OCI-LY1 (cell line): ENCODE results near the gene SCUBE2.

Source experiments
- H2AFZ ChIP-seq: fragments of 200-600 bp; sonication (generic), shearing (Covaris generic); 2 replicates; pipeline ENCODE4 v1.6.0; 2014; ENCODE audit warnings: antibody characterized with exemption, mild to moderate bottlenecking, low read length
- H3F3A ChIP-seq: fragments of 200-600 bp; sonication (generic), shearing (Covaris generic); 2 replicates; pipeline ENCODE4 v1.6.0; 2014; ENCODE audit warnings: mild to moderate bottlenecking, antibody characterized with exemption, low read length, moderate library complexity; ENCODE audit not compliant: insufficient read depth
- H3K27ac ChIP-seq: fragments of 200-600 bp; sonication (generic); 2 replicates; pipeline ENCODE4 v1.5.1; 2014; ENCODE audit warnings: low read length, mixed run types, mild to moderate bottlenecking, low read depth; ENCODE audit not compliant: poor library complexity, severe bottlenecking
- H3K27me3 ChIP-seq: fragments of 200-600 bp; sonication (generic); 2 replicates; pipeline ENCODE4 v1.6.0; 2014; ENCODE audit warnings: antibody characterized with exemption, mild to moderate bottlenecking, low read length, moderate library complexity; ENCODE audit not compliant: insufficient read depth
- H3K36me3 ChIP-seq: fragments of 200-600 bp; sonication (generic); 2 replicates; pipeline ENCODE4 v1.6.1; 2014; ENCODE audit warnings: mild to moderate bottlenecking, antibody characterized with exemption, low read length, moderate library complexity, mixed read lengths; ENCODE audit not compliant: insufficient read depth
- H3K4me1 ChIP-seq: fragments of 200-600 bp; sonication (generic); 2 replicates; pipeline ENCODE4 v1.5.1; 2014; ENCODE audit warnings: mild to moderate bottlenecking, low read length, moderate library complexity; ENCODE audit not compliant: insufficient read depth, severe bottlenecking
- H3K4me2 ChIP-seq: fragments of 200-600 bp; sonication (generic), shearing (Covaris generic); 2 replicates; pipeline ENCODE4 v1.6.1; 2014; ENCODE audit warnings: low read length
- H3K4me3 ChIP-seq: fragments of 200-600 bp; sonication (generic); 2 replicates; pipeline ENCODE4 v1.5.1; 2014; ENCODE audit warnings: low read length, low read depth, mild to moderate bottlenecking, mixed read lengths; ENCODE audit not compliant: poor library complexity, severe bottlenecking
- H3K79me2 ChIP-seq: fragments of 200-600 bp; shearing (Covaris generic); 2 replicates; pipeline ENCODE4 v1.6.1; 2016; ENCODE audit warnings: mixed run types, low read length, mixed read lengths; ENCODE audit not compliant: insufficient read depth
- H3K9ac ChIP-seq: fragments of 200-600 bp; sonication (generic), shearing (Covaris generic); 2 replicates; pipeline ENCODE4 v1.6.1; 2014; ENCODE audit warnings: mild to moderate bottlenecking, low read length, mixed read lengths
- H3K9me2 ChIP-seq: fragments of 200-600 bp; sonication (generic), shearing (Covaris generic); 2 replicates; pipeline ENCODE4 v1.6.1; 2014; ENCODE audit warnings: low read depth, mild to moderate bottlenecking, low read length, mixed read lengths
- H3K9me3 ChIP-seq: fragments of 200-600 bp; shearing (Covaris generic); 2 replicates; pipeline ENCODE4 v1.6.1; 2014; ENCODE audit warnings: low read length, mixed read lengths
- H4K20me1 ChIP-seq: fragments of 200-600 bp; sonication (generic), shearing (Covaris generic); 2 replicates; pipeline ENCODE4 v1.6.0; 2016; ENCODE audit warnings: mild to moderate bottlenecking, low read length; ENCODE audit not compliant: insufficient read depth
- CTCF ChIP-seq: fragments of 200-600 bp; sonication (generic), shearing (Covaris generic); IDR thresholded peaks from 2 replicates; pipeline ENCODE4 v1.5.1; 2017; ENCODE audit warnings: mild to moderate bottlenecking, antibody characterized with exemption, low read length, moderate library complexity, mixed read lengths
- EZH2 ChIP-seq: fragments of 200-600 bp; sonication (generic), shearing (Covaris generic); IDR thresholded peaks from 2 replicates; pipeline ENCODE4 v1.8.0; 2017; ENCODE audit warnings: borderline replicate concordance, mixed run types, mild to moderate bottlenecking, antibody characterized with exemption, low read length, moderate library complexity, mixed read lengths

SCUBE2 gene

DNA sequence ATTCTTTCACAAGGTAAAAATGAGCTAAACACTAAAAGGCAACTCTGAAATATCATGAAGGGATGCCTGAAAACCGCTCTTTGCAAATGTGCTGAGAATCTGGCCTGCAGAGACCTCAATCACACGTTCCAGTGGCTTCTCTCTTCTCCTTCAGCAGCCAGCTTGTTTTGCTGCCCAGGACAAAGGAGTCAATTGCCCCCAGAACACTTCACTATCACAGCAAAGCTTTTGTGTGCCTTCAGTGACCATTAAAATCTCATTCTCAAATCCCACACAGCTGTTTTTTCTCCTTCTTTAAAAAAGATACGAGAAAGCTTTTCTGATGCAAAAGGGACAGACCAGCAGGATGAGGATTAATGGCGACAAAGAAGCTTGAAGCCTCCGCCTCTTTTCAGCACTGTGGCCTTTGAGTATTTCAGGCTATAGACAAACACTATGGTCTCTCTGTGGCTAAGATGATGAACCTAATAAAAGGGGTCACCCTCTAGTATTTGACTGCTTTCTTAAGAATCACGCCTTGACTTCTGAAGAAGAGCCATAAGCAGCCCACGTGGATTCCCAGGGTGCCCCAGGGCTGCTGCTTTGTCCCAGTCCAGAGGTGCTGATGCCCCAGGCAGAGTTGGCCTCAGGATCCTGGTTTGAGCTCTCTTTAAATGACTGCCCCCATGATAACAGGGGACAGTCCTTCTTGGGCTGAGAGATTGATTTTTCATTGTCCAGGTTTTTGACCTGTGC, 54.2 kb downstream of the SCUBE2 start:
- Histone ChIP-seq H3K27me3 (no peaks in the 10 kb centered on the region; the same call in 1 of the 2 replicates), H3K36me3 (no peaks in the 10 kb centered on the region), H3K9me3 (no peaks in the 10 kb centered on the region), H2AFZ (no peak overlapping the region), H3K27ac (no peak overlapping the region), H3K9ac (no peak overlapping the region), H3K4me3 (no peak overlapping the region), H3K4me2 (no peak overlapping the region), H3K9me2 (no peaks in the 10 kb centered on the region), H3K79me2 (no peaks in the 10 kb centered on the region), H4K20me1 (no peaks in the 10 kb centered on the region), H3K4me1 (no peaks in the 10 kb centered on the region), H3F3A (no peaks in the 10 kb centered on the region)
- TF ChIP-seq CTCF (no peak), EZH2 (no peak)

DNA sequence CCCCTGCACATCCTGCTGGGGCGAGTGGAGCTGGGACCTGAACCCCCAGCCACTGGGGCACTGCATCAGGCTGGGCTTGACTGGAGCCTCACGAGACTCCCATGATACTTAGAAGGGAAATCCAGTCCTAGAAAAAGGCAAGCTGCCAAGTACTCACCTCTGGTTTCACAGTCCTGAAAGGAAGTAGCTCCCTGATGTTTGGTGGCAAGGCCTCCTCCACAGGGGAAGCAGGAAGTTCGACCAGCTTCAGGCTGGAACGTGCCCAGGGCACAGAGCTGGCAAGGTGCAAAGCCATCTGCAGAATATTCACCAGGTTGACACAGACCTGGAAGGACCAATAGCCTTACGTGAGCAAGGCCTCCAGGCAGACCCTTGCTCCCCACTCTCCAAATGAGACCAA, 60.8 kb downstream of the SCUBE2 start:
- no peaks in the 10 kb centered on the region for H3K9me2 ChIP-seq
- H3K4me3 ChIP-seq = no peak overlapping the region
- H3F3A ChIP-seq = no peaks in the 10 kb centered on the region
- no peak overlapping the region for H3K4me2 ChIP-seq
- no peaks in the 10 kb centered on the region for H3K36me3 ChIP-seq
- no peak overlapping the region for H3K27ac ChIP-seq
- no peaks in the 10 kb centered on the region for H3K79me2 ChIP-seq
- H3K4me1 ChIP-seq = no peaks in the 10 kb centered on the region
- H3K9ac ChIP-seq = no peak overlapping the region
- H4K20me1 ChIP-seq = no peaks in the 10 kb centered on the region
- TF ChIP-seq CTCF (no peak), EZH2 (no peak)
- no peaks in the 10 kb centered on the region; the same call in none of the 2 replicates for H3K27me3 ChIP-seq
- no peaks in the 10 kb centered on the region for H3K9me3 ChIP-seq
- H2AFZ ChIP-seq = no peak overlapping the region

GRCh38 chr11:9029422-9029821, 62.0 kb downstream of the SCUBE2 start:
- Histone ChIP-seq H3K9ac (no peak overlapping the region), H2AFZ (no peak overlapping the region), H3K9me3 (no peaks in the 10 kb centered on the region), H3K4me1 (no peaks in the 10 kb centered on the region), H3K4me2 (no peak overlapping the region), H3K36me3 (no peaks in the 10 kb centered on the region), H3K27ac (no peak overlapping the region), H3K9me2 (no peaks in the 10 kb centered on the region), H3K79me2 (no peaks in the 10 kb centered on the region), H3F3A (no peaks in the 10 kb centered on the region), H3K27me3 (no peaks in the 10 kb centered on the region; the same call in none of the 2 replicates), H3K4me3 (no peak overlapping the region), H4K20me1 (no peaks in the 10 kb centered on the region)
- no peak for TF ChIP-seq CTCF
- TF ChIP-seq EZH2 = no peak
